ENCODE measurements around the gene BDNF.

- TF ChIP-seq, protein P1, sequence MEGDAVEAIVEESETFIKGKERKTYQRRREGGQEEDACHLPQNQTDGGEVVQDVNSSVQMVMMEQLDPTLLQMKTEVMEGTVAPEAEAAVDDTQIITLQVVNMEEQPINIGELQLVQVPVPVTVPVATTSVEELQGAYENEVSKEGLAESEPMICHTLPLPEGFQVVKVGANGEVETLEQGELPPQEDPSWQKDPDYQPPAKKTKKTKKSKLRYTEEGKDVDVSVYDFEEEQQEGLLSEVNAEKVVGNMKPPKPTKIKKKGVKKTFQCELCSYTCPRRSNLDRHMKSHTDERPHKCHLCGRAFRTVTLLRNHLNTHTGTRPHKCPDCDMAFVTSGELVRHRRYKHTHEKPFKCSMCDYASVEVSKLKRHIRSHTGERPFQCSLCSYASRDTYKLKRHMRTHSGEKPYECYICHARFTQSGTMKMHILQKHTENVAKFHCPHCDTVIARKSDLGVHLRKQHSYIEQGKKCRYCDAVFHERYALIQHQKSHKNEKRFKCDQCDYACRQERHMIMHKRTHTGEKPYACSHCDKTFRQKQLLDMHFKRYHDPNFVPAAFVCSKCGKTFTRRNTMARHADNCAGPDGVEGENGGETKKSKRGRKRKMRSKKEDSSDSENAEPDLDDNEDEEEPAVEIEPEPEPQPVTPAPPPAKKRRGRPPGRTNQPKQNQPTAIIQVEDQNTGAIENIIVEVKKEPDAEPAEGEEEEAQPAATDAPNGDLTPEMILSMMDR (IDR thresholded peaks at IDR 0.05): no peak
- no peak for TF ChIP-seq POLR2A (IDR thresholded peaks at IDR 0.05)
- TF ChIP-seq EP300 (IDR thresholded peaks at IDR 0.05): no peak
Measured at GRCh38 chr11:27722953-27723344, 22.7 kb upstream of the BDNF start.
